ENCODE results near the gene SLC28A2.

SLC28A2 gene

GRCh38 chr15:45251888-45252287 is at the start of gene SLC28A2:
SLC28A2 (plus strand) TSS chr15:45252234; CDS start chr15:45253216, 982 bp downstream.
- ChIA-PET POLR2A (no interaction called here), CTCF (no interaction called here)
- no peak for TF ChIP-seq BHLHE40 (IDR thresholded peaks at IDR 0.05; ENCODE audit: borderline replicate concordance)
- no peak for DNase-seq (ENCODE audit: extremely low spot score)

DNA sequence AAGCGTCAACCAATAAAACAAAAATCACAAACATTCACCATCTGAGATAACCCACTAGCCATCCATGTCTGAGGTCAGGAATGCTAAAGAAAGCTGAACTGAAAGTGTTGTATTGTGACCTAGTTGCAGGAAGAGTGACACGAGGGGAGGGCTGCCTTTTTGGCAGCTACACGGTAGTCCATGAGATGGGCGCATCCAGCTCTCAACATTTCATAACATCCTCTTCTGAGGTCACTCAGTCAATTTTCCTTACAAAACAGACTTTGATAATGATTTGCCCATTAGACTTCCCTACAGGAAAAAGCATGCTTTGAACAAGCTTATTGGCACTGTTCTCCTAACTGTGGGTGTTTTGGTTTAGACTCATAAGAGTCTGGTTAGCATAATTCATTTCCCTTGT is 48.9 kb upstream of the SLC28A2 start:
- ChIA-PET POLR2A (interaction anchor here (1.4 kb wide), 1 partner anchor 35 kb away, joined by 3 read pairs; no protein-coding TSS in a partner anchor), CTCF (interaction anchor here (0.9 kb wide), 1 partner anchor 288 kb away, joined by 3 read pairs; no protein-coding TSS in a partner anchor)
- no peak for DNase-seq (ENCODE audit: extremely low spot score)
- TF ChIP-seq BHLHE40 (IDR thresholded peaks at IDR 0.05; ENCODE audit: borderline replicate concordance) (no peak), NFRKB (IDR thresholded peaks at IDR 0.05) (no peak), CTBP1 (IDR thresholded peaks at IDR 0.05; ENCODE audit: borderline replicate concordance) (no peak), FOXK2 (IDR thresholded peaks at IDR 0.05) (no peak), L3MBTL2 (conservative IDR thresholded peaks at IDR 0.05) (no peak), SUZ12 (IDR thresholded peaks at IDR 0.05) (no peak), FOXA1 (IDR thresholded peaks at IDR 0.05) (no peak), ARNT (IDR thresholded peaks at IDR 0.05) (no peak), LEF1 (IDR thresholded peaks at IDR 0.05; ENCODE audit: borderline replicate concordance) (no peak)

GRCh38 chr15:45205192-45205591 is 46.8 kb upstream of the SLC28A2 start:
- no peak for TF ChIP-seq L3MBTL2 (conservative IDR thresholded peaks at IDR 0.05)
- TF ChIP-seq FOXM1 (IDR thresholded peaks at IDR 0.05; ENCODE audit: borderline replicate concordance), result no peak
- TF ChIP-seq SP1 (IDR thresholded peaks at IDR 0.05), result no peak
- peak; percentile 50 for DNase-seq (ENCODE audit: extremely low spot score)
- POLR2A ChIA-PET, result interaction anchor here (1.7 kb wide), 1 partner anchor 197 kb away, joined by 7 read pairs; a partner anchor contains a TSS
- CTCF ChIA-PET, result interaction anchor here (0.6 to 1.8 kb wide), 14 partner anchors 11 to 281 kb away, joined by 3 to 7 read pairs (median 4); no protein-coding TSS in a partner anchor

- CTCF ChIA-PET, result no interaction called here
- TF ChIP-seq, protein P1, sequence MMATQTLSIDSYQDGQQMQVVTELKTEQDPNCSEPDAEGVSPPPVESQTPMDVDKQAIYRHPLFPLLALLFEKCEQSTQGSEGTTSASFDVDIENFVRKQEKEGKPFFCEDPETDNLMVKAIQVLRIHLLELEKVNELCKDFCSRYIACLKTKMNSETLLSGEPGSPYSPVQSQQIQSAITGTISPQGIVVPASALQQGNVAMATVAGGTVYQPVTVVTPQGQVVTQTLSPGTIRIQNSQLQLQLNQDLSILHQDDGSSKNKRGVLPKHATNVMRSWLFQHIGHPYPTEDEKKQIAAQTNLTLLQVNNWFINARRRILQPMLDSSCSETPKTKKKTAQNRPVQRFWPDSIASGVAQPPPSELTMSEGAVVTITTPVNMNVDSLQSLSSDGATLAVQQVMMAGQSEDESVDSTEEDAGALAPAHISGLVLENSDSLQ (IDR thresholded peaks at IDR 0.05), result no peak
- no peak for TF ChIP-seq HDGF (IDR thresholded peaks at IDR 0.05; ENCODE audit: borderline replicate concordance)
- no peak for TF ChIP-seq FOXA1 (IDR thresholded peaks at IDR 0.05)
- no peak for TF ChIP-seq L3MBTL2 (conservative IDR thresholded peaks at IDR 0.05)
- TF ChIP-seq FOXK2 (IDR thresholded peaks at IDR 0.05), result no peak
- TF ChIP-seq FOXM1 (IDR thresholded peaks at IDR 0.05; ENCODE audit: borderline replicate concordance), result no peak
- TF ChIP-seq SP1 (IDR thresholded peaks at IDR 0.05), result no peak
- TF ChIP-seq ZNF384 (IDR thresholded peaks at IDR 0.05), result no peak
- TF ChIP-seq ARNT (IDR thresholded peaks at IDR 0.05), result no peak
- TF ChIP-seq BHLHE40 (IDR thresholded peaks at IDR 0.05; ENCODE audit: borderline replicate concordance), result no peak
These were observed 39.5 kb upstream of the SLC28A2 start for GRCh38 chr15:45212493-45212892.

DNA sequence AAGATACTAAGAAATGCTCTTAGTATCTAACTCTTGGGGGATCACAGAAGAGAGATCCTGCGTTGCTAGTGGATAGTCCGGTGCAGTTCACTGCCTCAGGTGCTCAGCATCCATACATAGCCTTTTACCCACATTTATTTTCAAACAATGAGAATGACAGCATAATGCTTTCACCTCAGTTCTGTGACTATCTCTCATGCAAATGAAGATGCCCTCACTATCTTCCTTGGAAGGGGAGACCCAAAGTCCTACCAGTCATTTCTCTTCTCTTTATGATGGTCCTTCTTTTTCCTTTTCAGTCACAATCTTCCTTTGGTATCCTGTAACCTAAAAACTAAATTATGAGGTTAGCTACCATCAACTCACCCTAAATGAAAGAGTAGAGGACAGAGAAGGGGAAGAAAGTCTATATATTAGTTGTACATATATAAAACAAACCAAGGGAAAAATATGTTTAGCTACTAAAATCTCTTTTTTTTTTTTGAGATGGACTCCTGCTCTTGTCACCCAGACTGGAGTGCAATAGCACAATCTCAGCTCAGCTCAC is 30.9 kb upstream of the SLC28A2 start:
- TF ChIP-seq SP1 (IDR thresholded peaks at IDR 0.05) (no peak), NFRKB (IDR thresholded peaks at IDR 0.05) (no peak), SUZ12 (IDR thresholded peaks at IDR 0.05) (no peak), FOXA1 (IDR thresholded peaks at IDR 0.05) (no peak)
- ChIA-PET POLR2A (no interaction called here), CTCF (no interaction called here)
- no peak for DNase-seq (ENCODE audit: extremely low spot score)

More at GRCh38 chr15:45212493-45212892, 39.5 kb upstream of the SLC28A2 start:
- POLR2A ChIA-PET, result interaction anchor here (1.1 to 1.2 kb wide), 2 partner anchors 12 to 66 kb away, joined by 3 to 4 read pairs; no protein-coding TSS in a partner anchor
- DNase-seq (ENCODE audit: extremely low spot score), result no peak

DNA sequence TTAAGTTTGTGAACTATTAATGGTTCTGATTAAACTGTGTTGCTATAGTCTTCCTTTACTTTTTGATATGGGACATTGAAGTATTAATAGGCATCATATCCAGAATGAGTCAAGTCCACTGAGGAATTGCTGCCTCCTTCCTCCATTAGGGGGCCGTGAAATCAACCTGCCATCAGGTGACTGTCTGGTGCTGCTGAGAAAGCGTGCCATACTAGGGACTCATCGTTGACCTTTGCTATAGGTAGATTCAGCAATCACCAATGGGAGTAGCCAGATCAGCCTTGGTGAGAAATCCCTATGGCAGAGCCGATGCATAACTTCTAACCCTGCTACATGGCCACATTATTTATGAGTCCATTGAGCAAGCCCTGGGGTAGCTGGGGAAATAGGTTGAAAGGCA is 30.1 kb upstream of the SLC28A2 start:
- ChIA-PET CTCF (no interaction called here), POLR2A (no interaction called here)
- no peak for DNase-seq (ENCODE audit: extremely low spot score)
- TF ChIP-seq SP1 (IDR thresholded peaks at IDR 0.05) (no peak), BHLHE40 (IDR thresholded peaks at IDR 0.05; ENCODE audit: borderline replicate concordance) (no peak), ARNT (IDR thresholded peaks at IDR 0.05) (no peak), ELF4 (IDR thresholded peaks at IDR 0.05) (no peak), L3MBTL2 (conservative IDR thresholded peaks at IDR 0.05) (no peak), FOXA1 (IDR thresholded peaks at IDR 0.05) (no peak), CTBP1 (IDR thresholded peaks at IDR 0.05; ENCODE audit: borderline replicate concordance) (no peak)

- DNase-seq (ENCODE audit: extremely low spot score), result no peak
- TF ChIP-seq ZNF384 (IDR thresholded peaks at IDR 0.05), result no peak
- TF ChIP-seq TARDBP (IDR thresholded peaks at IDR 0.05), result no peak
- no peak for TF ChIP-seq HDGF (IDR thresholded peaks at IDR 0.05; ENCODE audit: borderline replicate concordance)
- TF ChIP-seq FOXK2 (IDR thresholded peaks at IDR 0.05), result no peak
- TF ChIP-seq SP1 (IDR thresholded peaks at IDR 0.05), result no peak
- TF ChIP-seq LEF1 (IDR thresholded peaks at IDR 0.05; ENCODE audit: borderline replicate concordance), result no peak
- no peak for TF ChIP-seq FOXA1 (IDR thresholded peaks at IDR 0.05)
- no peak for TF ChIP-seq L3MBTL2 (conservative IDR thresholded peaks at IDR 0.05)
- TF ChIP-seq NFRKB (IDR thresholded peaks at IDR 0.05), result no peak
- CTCF ChIA-PET, result interaction anchor here (0.9 kb wide), 1 partner anchor 11 kb away, joined by 4 read pairs; no protein-coding TSS in a partner anchor
- POLR2A ChIA-PET, result no interaction called here
These were observed 27.3 kb upstream of the SLC28A2 start for GRCh38 chr15:45224621-45225217.

- TF ChIP-seq L3MBTL2 (conservative IDR thresholded peaks at IDR 0.05) (no peak), HDGF (IDR thresholded peaks at IDR 0.05; ENCODE audit: borderline replicate concordance) (no peak), LEF1 (IDR thresholded peaks at IDR 0.05; ENCODE audit: borderline replicate concordance) (no peak), BHLHE40 (IDR thresholded peaks at IDR 0.05; ENCODE audit: borderline replicate concordance) (no peak), FOXM1 (IDR thresholded peaks at IDR 0.05; ENCODE audit: borderline replicate concordance) (no peak), SP1 (IDR thresholded peaks at IDR 0.05) (no peak), FOXA1 (IDR thresholded peaks at IDR 0.05) (no peak), SUZ12 (IDR thresholded peaks at IDR 0.05) (no peak), FOXK2 (IDR thresholded peaks at IDR 0.05) (no peak), TARDBP (IDR thresholded peaks at IDR 0.05) (no peak), ARNT (IDR thresholded peaks at IDR 0.05) (no peak)
- CTCF ChIA-PET, result no interaction called here
- no peak for DNase-seq (ENCODE audit: extremely low spot score)
- POLR2A ChIA-PET, result no interaction called here
These were observed 26.3 kb upstream of the SLC28A2 start for GRCh38 chr15:45225506-45226273.
